Right renal cortex interstitium (tissue), 3 donors: ENCODE data around the gene MYRIP. TPM values are rescaled to one million over a fixed set of nuclear protein-coding genes. Genes with fewer than 3 reads are reported as not detected.
A peak's percentile ranks its signal among the peaks of the same experiment; 100 is the strongest.

Experiments
- DNase-seq, 3 donors: peaks; one replicate each; pipeline ENCODE4 v3.0.0-alpha.2; 2013; ENCODE audit warnings: low read depth in 3 of 3, low spot score in 2 of 3
- polyA plus RNA-seq, 3 donors: library from polyadenylated mRNA; unstranded; fragments of 120-200 nt; gene quantifications; one replicate each; pipeline ENCODE4 v1.2.1, GENCODE V29; 2013; ENCODE audit not compliant: insufficient read length in 3 of 3

The MYRIP gene
- polyA plus RNA-seq, 3 donors, result 1.7 to 2.5 (median 2.1) TPM

- DNase-seq, result no peak
Observed at GRCh38 chr3:40216471-40216870, 407.1 kb downstream of the MYRIP start.

- no peak for DNase-seq
Observed at GRCh38 chr3:40223856-40224255, 414.4 kb downstream of the MYRIP start.

GRCh38 chr3:40224796-40225515, 415.5 kb downstream of the MYRIP start:
- DNase-seq, result no peak

GRCh38 chr3:40226636-40227035, 417.2 kb downstream of the MYRIP start:
- DNase-seq, result no peak

- DNase-seq, result no peak
Observed at GRCh38 chr3:40228792-40229350, 419.5 kb downstream of the MYRIP start.

GRCh38 chr3:40229386-40229785, 420.0 kb downstream of the MYRIP start:
- no peak for DNase-seq

- no peak for DNase-seq
Observed at GRCh38 chr3:40229963-40230362, 420.6 kb downstream of the MYRIP start.

- no peak for DNase-seq
Observed at GRCh38 chr3:40230382-40230781, 421.0 kb downstream of the MYRIP start.

GRCh38 chr3:40232626-40233025, 423.2 kb downstream of the MYRIP start:
- DNase-seq, result no peak

- DNase-seq, result no peak
Observed at GRCh38 chr3:40237159-40237558, 427.8 kb downstream of the MYRIP start.

- DNase-seq, result peak; percentile 6 to 13 (median 12)
Observed at GRCh38 chr3:40237889-40238571, 428.6 kb downstream of the MYRIP start.

GRCh38 chr3:40240921-40241320, 431.5 kb downstream of the MYRIP start:
- no peak for DNase-seq

GRCh38 chr3:40242216-40242615, 432.8 kb downstream of the MYRIP start:
- no peak for DNase-seq

- DNase-seq, result no peak
Observed at GRCh38 chr3:40242638-40243037, 433.2 kb downstream of the MYRIP start.

- no peak for DNase-seq
Observed at GRCh38 chr3:40243056-40243455, 433.6 kb downstream of the MYRIP start.

GRCh38 chr3:40247714-40248454, 438.5 kb downstream of the MYRIP start:
- no peak for DNase-seq

- no peak for DNase-seq
Observed at GRCh38 chr3:40248591-40248990, 439.2 kb downstream of the MYRIP start.

- no peak for DNase-seq
Observed at GRCh38 chr3:40249168-40249567, 439.8 kb downstream of the MYRIP start.

GRCh38 chr3:40254491-40254890, 445.1 kb downstream of the MYRIP start:
- DNase-seq, result no peak

GRCh38 chr3:40254891-40255290, 445.5 kb downstream of the MYRIP start:
- DNase-seq, result no peak

- no peak for DNase-seq
Observed at GRCh38 chr3:40255532-40255931, 446.1 kb downstream of the MYRIP start.
